ENCODE data around the gene ANKS1A.

Gene ANKS1A

GRCh38 chr6:34953061-34954025 is 64.3 kb downstream of the ANKS1A start:
- no peak overlapping the region for H3K4me3 ChIP-seq (ENCODE audit: control insufficient read depth, low read depth, low read length)
- peak; percentile 75 for DNase-seq (ENCODE audit: low read depth)
- TF ChIP-seq, protein P1, sequence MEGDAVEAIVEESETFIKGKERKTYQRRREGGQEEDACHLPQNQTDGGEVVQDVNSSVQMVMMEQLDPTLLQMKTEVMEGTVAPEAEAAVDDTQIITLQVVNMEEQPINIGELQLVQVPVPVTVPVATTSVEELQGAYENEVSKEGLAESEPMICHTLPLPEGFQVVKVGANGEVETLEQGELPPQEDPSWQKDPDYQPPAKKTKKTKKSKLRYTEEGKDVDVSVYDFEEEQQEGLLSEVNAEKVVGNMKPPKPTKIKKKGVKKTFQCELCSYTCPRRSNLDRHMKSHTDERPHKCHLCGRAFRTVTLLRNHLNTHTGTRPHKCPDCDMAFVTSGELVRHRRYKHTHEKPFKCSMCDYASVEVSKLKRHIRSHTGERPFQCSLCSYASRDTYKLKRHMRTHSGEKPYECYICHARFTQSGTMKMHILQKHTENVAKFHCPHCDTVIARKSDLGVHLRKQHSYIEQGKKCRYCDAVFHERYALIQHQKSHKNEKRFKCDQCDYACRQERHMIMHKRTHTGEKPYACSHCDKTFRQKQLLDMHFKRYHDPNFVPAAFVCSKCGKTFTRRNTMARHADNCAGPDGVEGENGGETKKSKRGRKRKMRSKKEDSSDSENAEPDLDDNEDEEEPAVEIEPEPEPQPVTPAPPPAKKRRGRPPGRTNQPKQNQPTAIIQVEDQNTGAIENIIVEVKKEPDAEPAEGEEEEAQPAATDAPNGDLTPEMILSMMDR (conservative IDR thresholded peaks at IDR 0.05; ENCODE audit: control insufficient read depth, insufficient read depth, low read depth, low read length), result no peak

DNA sequence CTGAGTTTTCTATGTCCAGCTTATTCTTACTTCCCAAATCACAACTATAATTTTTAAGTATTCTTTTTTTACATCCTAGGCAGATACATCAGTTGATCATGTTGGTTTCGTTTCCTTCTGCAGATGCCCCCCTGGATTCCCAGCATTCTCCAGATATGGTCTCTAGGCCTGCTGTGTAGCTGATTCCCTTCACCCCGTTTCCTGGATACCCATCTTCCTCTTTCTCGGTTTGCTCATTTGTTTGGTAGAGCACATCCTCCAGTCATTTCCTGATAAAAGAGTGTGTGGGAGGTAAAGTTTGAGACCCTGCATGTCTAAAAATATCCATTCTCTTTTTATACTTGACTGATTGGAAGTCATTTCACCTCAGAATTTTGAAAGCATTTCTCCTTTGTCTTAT is 66.4 kb downstream of the ANKS1A start:
- no peak overlapping the region for H3K4me3 ChIP-seq (ENCODE audit: control insufficient read depth, low read depth, low read length)
- TF ChIP-seq, protein P1 (conservative IDR thresholded peaks at IDR 0.05; ENCODE audit: control insufficient read depth, insufficient read depth, low read depth, low read length), result no peak
- no peak for DNase-seq (ENCODE audit: low read depth)

GRCh38 chr6:34957231-34957783 is 68.3 kb downstream of the ANKS1A start:
- DNase-seq (ENCODE audit: low read depth), result no peak
- H3K4me3 ChIP-seq (ENCODE audit: control insufficient read depth, low read depth, low read length), result no peak overlapping the region
- TF ChIP-seq, protein P1 (conservative IDR thresholded peaks at IDR 0.05; ENCODE audit: control insufficient read depth, insufficient read depth, low read depth, low read length), result no peak

GRCh38 chr6:34958734-34959133 is 69.7 kb downstream of the ANKS1A start:
- no peak for DNase-seq (ENCODE audit: low read depth)
- TF ChIP-seq, protein P1 (conservative IDR thresholded peaks at IDR 0.05; ENCODE audit: control insufficient read depth, insufficient read depth, low read depth, low read length), result no peak
- H3K4me3 ChIP-seq (ENCODE audit: control insufficient read depth, low read depth, low read length), result no peak overlapping the region

GRCh38 chr6:34959224-34959623 is 70.2 kb downstream of the ANKS1A start:
- DNase-seq (ENCODE audit: low read depth), result no peak
- TF ChIP-seq, protein P1 (conservative IDR thresholded peaks at IDR 0.05; ENCODE audit: control insufficient read depth, insufficient read depth, low read depth, low read length), result no peak
- H3K4me3 ChIP-seq (ENCODE audit: control insufficient read depth, low read depth, low read length), result no peak overlapping the region

GRCh38 chr6:34961082-34961481 is 72.0 kb downstream of the ANKS1A start:
- DNase-seq (ENCODE audit: low read depth), result no peak
- no peak overlapping the region for H3K4me3 ChIP-seq (ENCODE audit: control insufficient read depth, low read depth, low read length)
- TF ChIP-seq, protein P1 (conservative IDR thresholded peaks at IDR 0.05; ENCODE audit: control insufficient read depth, insufficient read depth, low read depth, low read length), result no peak

Measured in fibroblast of mammary gland (primary cell).